B cell (primary cell): Measurements from ENCODE around the gene GRID2. TPM values are rescaled to one million over a fixed set of nuclear protein-coding genes. Genes with fewer than 3 reads are reported as not detected.

Source experiments
- ATAC-seq: fragments of 200-7000 bp; cut with Tn5 transposase; one replicate; pipeline ENCODE4 v1.10.0; 2021; ENCODE audit warnings: low read depth, mild to moderate bottlenecking, moderate number of reproducible peaks, moderate library complexity
- CTCF ChIA-PET: fragments of 350-600 bp; sonication (Branson Sonifier 250); formaldehyde crosslinking; loops from one replicate; lab custom pipeline; 2021; ENCODE audit warnings: antibody characterized with exemption, inconsistent platforms; lab: Charles Lee
- POLR2A ChIA-PET: fragments of 350-600 bp; sonication (Branson Sonifier 250); formaldehyde crosslinking; loops from one replicate; lab custom pipeline; 2021; ENCODE audit warnings: antibody characterized with exemption; lab: Charles Lee
- DNase-seq: peaks from one replicate; pipeline ENCODE4 v3.0.0; 2013
- H2AFZ ChIP-seq: 2 replicates; pipeline ENCODE4 v1.6.1; 2012; ENCODE audit warnings: mild to moderate bottlenecking, low read depth, low read length; ENCODE audit not compliant: insufficient read depth, poor library complexity, severe bottlenecking
- H3K27ac ChIP-seq, 2 donors: 1 replicate in 1 of 2; 2 replicates in 1 of 2; pipeline ENCODE4 v1.5.1; 2012 to 2013; ENCODE audit warnings: low read length in 2 of 2, mild to moderate bottlenecking in 2 of 2, moderate library complexity in 1 of 2
- H3K27me3 ChIP-seq, 4 experiments: fragments of 200-600 bp in 1 of 4; sonication (generic) in 1 of 4; replicated peaks in 1 of 4; 1 replicate in 2 of 4; 2 replicates in 2 of 4; pipeline versions ENCODE4 v1.6.1 to v1.7.0; 2013 to 2016; ENCODE audit warnings: low read length in 3 of 4, mild to moderate bottlenecking in 2 of 4, mixed read lengths in 1 of 4, moderate library complexity in 1 of 4; ENCODE audit not compliant: insufficient read depth in 4 of 4, control insufficient read depth in 3 of 4; ENCODE audit errors: control extremely low read depth in 1 of 4
- H3K36me3 ChIP-seq, 2 experiments: replicated peaks in 1 of 2; 1 replicate in 1 of 2; 2 replicates in 1 of 2; pipeline versions ENCODE4 v1.6.1 to v1.7.1; 2013; ENCODE audit warnings: low read length in 1 of 2; ENCODE audit not compliant: insufficient read depth in 2 of 2, control insufficient read depth in 1 of 2; ENCODE audit errors: control extremely low read depth in 1 of 2, extremely low read depth in 1 of 2
- H3K4me1 ChIP-seq, 2 donors: fragments of 200-600 bp in 1 of 2; sonication (generic) in 1 of 2; 1 replicate in 1 of 2; 2 replicates in 1 of 2; pipeline versions ENCODE4 v1.5.1 to v1.6.1; 2013 to 2017; ENCODE audit warnings: low read length in 2 of 2; ENCODE audit not compliant: control insufficient read depth in 2 of 2, insufficient read depth in 2 of 2
- H3K4me2 ChIP-seq: replicated peaks from 2 replicates; pipeline ENCODE3; 2012; ENCODE audit warnings: mild to moderate bottlenecking, low read depth, low read length; ENCODE audit not compliant: poor library complexity, severe bottlenecking
- H3K4me3 ChIP-seq, 5 experiments: fragments of 200-600 bp in 1 of 5; sonication (generic) in 1 of 5; 1 replicate in 3 of 5; 2 replicates in 2 of 5; pipeline versions ENCODE4 v1.5.1 to v1.7.0; 2011 to 2016; ENCODE audit warnings: low read length in 4 of 5, mild to moderate bottlenecking in 4 of 5, low read depth in 2 of 5, control low read depth in 1 of 5, moderate library complexity in 1 of 5; ENCODE audit not compliant: insufficient read depth in 1 of 5; ENCODE audit errors: control extremely low read depth in 1 of 5, extremely low read depth in 1 of 5
- H3K79me2 ChIP-seq: fragments of 200-600 bp; sonication (generic); one replicate; pipeline ENCODE4 v1.6.0; 2016; ENCODE audit warnings: low read length; ENCODE audit not compliant: control insufficient read depth, insufficient read depth
- H3K9ac ChIP-seq: fragments of 200-600 bp; sonication (generic); 2 replicates; pipeline ENCODE4 v1.6.1; 2017; ENCODE audit warnings: mild to moderate bottlenecking, low read length, moderate library complexity
- H3K9me3 ChIP-seq, 3 donors: one replicate each; pipeline versions ENCODE4 v1.6.1 to v1.7.1; 2013; ENCODE audit warnings: low read length in 2 of 3; ENCODE audit not compliant: control insufficient read depth in 2 of 3, insufficient read depth in 1 of 3; ENCODE audit errors: control extremely low read depth in 1 of 3
- H4K20me1 ChIP-seq: 2 replicates; pipeline ENCODE4 v1.6.0; 2012; ENCODE audit warnings: mild to moderate bottlenecking, low read length; ENCODE audit not compliant: insufficient read depth, control insufficient read depth, poor library complexity, severe bottlenecking
- H3K27ac Mint-ChIP-seq: one replicate; pipeline ENCODE4 v1.8.0; 2021; ENCODE audit warnings: mixed read lengths
- H3K27me3 Mint-ChIP-seq: one replicate; pipeline ENCODE4 v1.8.0; 2021; ENCODE audit warnings: mixed read lengths
- H3K4me1 Mint-ChIP-seq: one replicate; pipeline ENCODE4 v1.8.0; 2021; ENCODE audit warnings: mixed read lengths
- H3K4me3 Mint-ChIP-seq: one replicate; pipeline ENCODE4 v1.8.0; 2021; ENCODE audit warnings: mixed read lengths
- H3K9me3 Mint-ChIP-seq: one replicate; pipeline ENCODE4 v1.8.0; 2022; ENCODE audit warnings: mixed read lengths; ENCODE audit not compliant: insufficient read depth
- EZH2 ChIP-seq: IDR thresholded peaks from 2 replicates; pipeline ENCODE4 v1.6.1; 2012; ENCODE audit warnings: borderline replicate concordance, low read depth, mild to moderate bottlenecking, moderate library complexity, low read length; ENCODE audit not compliant: insufficient read depth, poor library complexity, severe bottlenecking
- WGBS: methylation state at CpG from one replicate; pipeline ENCODE4 v1.1.5; 2013; ENCODE audit warnings: missing lambda C conversion rate; ENCODE audit not compliant: insufficient coverage; 5-methylcytosine and 5-hydroxymethylcytosine counted together
- intact Hi-C: fragments of 100-400 bp; cut with micrococcal nuclease; formaldehyde crosslinking; loops from one replicate; pipeline ENCODE4 v1.10.0; 2022
- polyA plus RNA-seq: library from polyadenylated mRNA; depleted of rRNA; stranded (reverse); fragments of >200 nt; gene quantifications from 2 replicates; pipeline ENCODE4 v1.2.3, GENCODE V29; 2012
- total RNA-seq, 2 donors: library from RNA; stranded (reverse); fragments of 120-200 nt in 1 of 2; gene quantifications; 1 replicate in 1 of 2; 2 replicates in 1 of 2; pipeline versions ENCODE4 v1.2.3 to v1.2.4, GENCODE V29; 2013 to 2022
- TF ChIP-seq, protein P1 (sequence below): fragments of 200-600 bp; IDR thresholded peaks from one replicate; pipeline ENCODE4 v1.8.0; 2022; ENCODE audit warnings: antibody characterized with exemption, mild to moderate bottlenecking

Gene GRID2
- total and polyA plus RNA-seq, 2 donors (not counting 1 experiment from before 2014, with no cell fraction given) = not detected

DNA sequence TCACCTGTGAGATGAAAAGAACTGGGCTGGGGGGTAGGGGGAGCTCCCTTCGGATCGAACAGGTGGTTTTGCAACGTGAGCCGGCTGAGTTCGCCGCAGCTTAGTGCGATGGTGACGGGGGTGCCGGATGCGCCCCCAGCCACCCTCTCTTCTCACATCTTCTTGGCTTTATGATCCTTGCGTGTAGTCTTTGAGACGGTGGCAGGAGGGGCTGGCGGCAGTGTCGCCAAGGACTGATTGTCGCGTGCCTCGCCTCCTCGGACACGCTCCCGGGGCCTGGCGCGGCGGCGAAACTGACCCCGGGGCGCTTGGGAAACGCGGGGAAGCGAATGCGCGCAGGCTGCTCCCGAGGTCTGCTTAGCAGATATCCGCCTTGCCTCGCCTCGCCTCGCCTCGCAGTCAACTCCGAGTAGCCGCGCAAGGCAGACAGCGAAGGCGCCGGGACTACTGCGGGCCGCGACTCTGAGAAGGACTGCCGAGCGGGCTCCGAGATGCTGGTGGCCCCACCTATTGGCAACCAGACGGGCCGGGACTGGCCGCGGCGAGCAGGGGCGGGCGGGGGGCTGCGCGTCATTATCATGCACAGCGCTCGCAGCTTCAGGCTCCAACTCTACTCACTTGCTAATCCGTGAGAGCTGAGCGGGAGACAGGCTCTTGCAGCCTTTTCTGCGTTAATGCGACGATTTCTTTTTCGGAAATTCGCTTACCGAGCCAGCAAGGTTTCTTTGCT, 1.5 kb downstream of the GRID2 start:
- WGBS = 5% methylated on average over 66 of the region's 68 CpGs
- Histone ChIP-seq H3K4me1 (peaks cover 0 to 5% of the 10 kb centered on the region in 2 donors), H3K36me3 (no peaks in the 10 kb centered on the region), H3K9ac (no peak overlapping the region), H3K4me3 (no peak overlapping the region), H2AFZ (peak overlapping the region; percentile 16), H4K20me1 (no peaks in the 10 kb centered on the region), H3K9me3 (peaks cover 0 to 11% (median 0%) of the 10 kb centered on the region in 3 donors), H3K4me2 (peak overlapping the region; percentile 22), H3K79me2 (no peaks in the 10 kb centered on the region), H3K27ac (no peak overlapping the region), H3K27me3 (peaks cover 0 to 20% (median 8%) of the 10 kb centered on the region in 4 experiments)
- H3K4me3 Mint-ChIP-seq = no peak overlapping the region
- intact Hi-C loops = no loop called here
- peaks cover 6% of the 10 kb centered on the region for H3K4me1 Mint-ChIP-seq
- peak; percentile 2 for DNase-seq
- TF ChIP-seq, protein P1, sequence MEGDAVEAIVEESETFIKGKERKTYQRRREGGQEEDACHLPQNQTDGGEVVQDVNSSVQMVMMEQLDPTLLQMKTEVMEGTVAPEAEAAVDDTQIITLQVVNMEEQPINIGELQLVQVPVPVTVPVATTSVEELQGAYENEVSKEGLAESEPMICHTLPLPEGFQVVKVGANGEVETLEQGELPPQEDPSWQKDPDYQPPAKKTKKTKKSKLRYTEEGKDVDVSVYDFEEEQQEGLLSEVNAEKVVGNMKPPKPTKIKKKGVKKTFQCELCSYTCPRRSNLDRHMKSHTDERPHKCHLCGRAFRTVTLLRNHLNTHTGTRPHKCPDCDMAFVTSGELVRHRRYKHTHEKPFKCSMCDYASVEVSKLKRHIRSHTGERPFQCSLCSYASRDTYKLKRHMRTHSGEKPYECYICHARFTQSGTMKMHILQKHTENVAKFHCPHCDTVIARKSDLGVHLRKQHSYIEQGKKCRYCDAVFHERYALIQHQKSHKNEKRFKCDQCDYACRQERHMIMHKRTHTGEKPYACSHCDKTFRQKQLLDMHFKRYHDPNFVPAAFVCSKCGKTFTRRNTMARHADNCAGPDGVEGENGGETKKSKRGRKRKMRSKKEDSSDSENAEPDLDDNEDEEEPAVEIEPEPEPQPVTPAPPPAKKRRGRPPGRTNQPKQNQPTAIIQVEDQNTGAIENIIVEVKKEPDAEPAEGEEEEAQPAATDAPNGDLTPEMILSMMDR = no peak
- TF ChIP-seq EZH2 = no peak
- CTCF ChIA-PET = interaction anchor here (0.5 kb wide), 1 partner anchor 152 kb away, joined by 3 read pairs; no protein-coding TSS in a partner anchor
- POLR2A ChIA-PET = no interaction called here
- no peak for ATAC-seq
- peaks cover 32% of the 10 kb centered on the region for H3K27me3 Mint-ChIP-seq
- no peak overlapping the region for H3K27ac Mint-ChIP-seq
- H3K9me3 Mint-ChIP-seq = no peaks in the 10 kb centered on the region

DNA sequence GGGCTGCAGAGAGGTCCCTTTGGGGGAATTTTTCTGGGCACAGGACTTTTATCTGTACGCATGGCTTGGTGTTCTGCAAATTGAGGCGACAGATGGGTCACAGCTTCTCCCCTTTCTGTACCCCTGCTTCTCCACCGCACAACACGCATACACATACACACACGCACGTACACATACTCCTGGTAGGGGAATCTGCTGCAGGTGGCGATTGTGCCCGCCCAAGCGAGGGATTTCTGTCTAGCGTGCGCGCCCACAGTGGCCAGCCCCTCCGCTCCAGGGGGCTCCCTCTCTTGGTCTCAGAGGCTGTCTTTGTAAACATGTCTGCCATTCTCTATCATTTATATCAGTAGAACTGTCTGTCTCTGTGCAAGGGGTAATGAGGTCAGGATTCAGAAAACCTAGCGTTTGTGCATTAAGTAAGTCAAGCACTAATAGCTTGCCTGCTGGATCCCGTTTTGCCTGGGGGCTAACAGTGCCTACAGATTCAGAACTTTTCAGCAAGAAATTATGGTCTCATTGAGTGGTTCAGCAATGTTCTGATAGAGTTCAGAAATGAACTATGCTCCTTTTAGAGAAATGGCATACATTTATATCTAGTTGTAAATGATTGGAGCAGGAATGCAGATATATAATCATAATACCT, 2.2 kb downstream of the GRID2 start:
- Histone ChIP-seq H3K79me2 (no peaks in the 10 kb centered on the region), H3K36me3 (no peaks in the 10 kb centered on the region), H3K4me1 (peaks cover 0 to 5% of the 10 kb centered on the region in 2 donors), H3K4me2 (peak overlapping the region; percentile 22), H4K20me1 (no peaks in the 10 kb centered on the region), H3K9me3 (peaks cover 0 to 11% (median 0%) of the 10 kb centered on the region in 3 donors), H2AFZ (peak overlapping the region; percentile 16), H3K27ac (no peak overlapping the region), H3K9ac (no peak overlapping the region), H3K27me3 (peaks cover 0 to 20% (median 8%) of the 10 kb centered on the region in 4 experiments), H3K4me3 (no peak overlapping the region)
- intact Hi-C loops = no loop called here
- POLR2A ChIA-PET = no interaction called here
- peaks cover 32% of the 10 kb centered on the region for H3K27me3 Mint-ChIP-seq
- 5% methylated on average over 14 of the region's 15 CpGs for WGBS
- H3K4me1 Mint-ChIP-seq = peaks cover 6% of the 10 kb centered on the region
- DNase-seq (no peak), ATAC-seq (no peak)
- no peaks in the 10 kb centered on the region for H3K9me3 Mint-ChIP-seq
- H3K27ac Mint-ChIP-seq = no peak overlapping the region
- H3K4me3 Mint-ChIP-seq = no peak overlapping the region
- TF ChIP-seq, protein P1 = no peak
- TF ChIP-seq EZH2 = no peak
- CTCF ChIA-PET = no interaction called here
